Peyer's patch (tissue), 4 donors: Measurements from ENCODE around the gene TMEM9. TPM values are rescaled to one million over a fixed set of nuclear protein-coding genes. Genes with fewer than 3 reads are reported as not detected.

Source experiments
- DNase-seq, 3 donors: peaks; one replicate each; pipeline ENCODE4 v3.0.0-alpha.2; 2017 to 2019
- H3K27ac ChIP-seq, 4 donors: fragments of 200-600 bp; sonication (generic); one replicate each; pipeline ENCODE4 v1.5.1; 2016 to 2019
- H3K27me3 ChIP-seq, 2 donors: fragments of 200-600 bp; sonication (generic); one replicate each; pipeline ENCODE4 v1.5.1; 2019
- H3K36me3 ChIP-seq, 3 donors: fragments of 200-600 bp; sonication (generic); one replicate each; pipeline ENCODE4 v1.5.1; 2016 to 2019
- H3K4me1 ChIP-seq, 4 donors: fragments of 200-600 bp; sonication (generic); one replicate each; pipeline ENCODE4 v1.5.1; 2016 to 2019
- H3K4me3 ChIP-seq, 4 donors: fragments of 200-600 bp; sonication (generic); 1 replicate in 3 of 4; 2 replicates in 1 of 4; pipeline ENCODE4 v1.5.1; 2016 to 2019; ENCODE audit warnings: mild to moderate bottlenecking in 1 of 4
- H3K9me3 ChIP-seq, 4 donors: fragments of 200-600 bp; sonication (generic); one replicate each; pipeline ENCODE4 v1.5.1; 2016 to 2019; ENCODE audit warnings: mild to moderate bottlenecking in 1 of 4
- CTCF ChIP-seq, 6 experiments: fragments of 450-650 bp in 4 of 6; fragments of 200-600 bp in 2 of 6; sonication (generic) in 1 of 6; IDR thresholded peaks; one replicate each; pipeline ENCODE4 v1.5.1; 2017 to 2019; ENCODE audit warnings: antibody characterized with exemption in 6 of 6, mild to moderate bottlenecking in 3 of 6, moderate library complexity in 1 of 6
- POLR2A ChIP-seq, 2 donors: fragments of 450-650 bp; IDR thresholded peaks; one replicate each; pipeline ENCODE4 v1.5.1; 2017; ENCODE audit warnings: antibody characterized with exemption in 2 of 2, mild to moderate bottlenecking in 2 of 2, moderate library complexity in 2 of 2
- total RNA-seq, 4 donors: library from RNA; depleted of rRNA; stranded (reverse); fragments of >200 nt; gene quantifications; one replicate each; pipeline ENCODE4 v1.1.0, GENCODE V29; 2016

Gene TMEM9
- total RNA-seq, 4 donors from 2014 or later = 20.6 to 32.3 (median 27.1) TPM

DNA sequence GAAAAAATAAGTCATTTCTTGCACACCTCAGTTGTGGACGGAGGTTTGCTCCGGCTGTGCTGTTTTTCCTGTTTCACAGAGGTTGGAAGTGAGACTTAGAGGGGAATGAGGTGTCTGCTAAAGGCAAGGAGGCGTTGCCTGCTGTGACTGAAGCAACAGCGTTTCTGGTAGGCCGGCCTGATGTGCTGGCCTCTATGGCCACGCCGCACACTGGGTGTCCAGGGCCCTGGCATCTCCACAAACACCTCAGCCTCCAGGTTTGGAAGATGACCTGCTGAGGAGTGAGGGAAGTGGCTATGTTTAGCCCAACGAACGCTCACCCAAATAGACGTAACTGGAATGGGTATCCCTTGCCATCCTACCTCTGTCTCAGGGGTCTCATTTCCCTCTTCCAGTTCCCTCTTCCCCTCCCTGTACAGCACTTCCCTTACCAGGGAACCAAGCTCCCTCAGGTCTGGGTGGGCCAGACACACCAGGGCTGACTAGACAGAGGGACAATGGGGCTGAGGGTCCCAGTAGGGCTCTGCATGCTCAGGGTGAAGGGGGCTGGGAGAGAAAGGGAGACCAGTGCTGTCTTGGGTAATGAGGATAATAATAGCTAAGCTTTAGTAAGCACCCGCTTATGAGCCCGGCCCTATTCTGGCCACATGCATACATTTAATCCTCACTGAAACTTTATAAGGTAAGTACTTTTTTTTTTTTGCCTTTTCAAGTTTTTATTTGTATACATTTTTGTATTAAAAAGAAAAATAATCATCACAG is 53.9 kb downstream of the TMEM9 start:
- TF ChIP-seq POLR2A (IDR thresholded peaks at IDR 0.05) = no peak
- no peak for TF ChIP-seq CTCF (IDR thresholded peaks at IDR 0.05)
- H3K4me1 ChIP-seq = no peaks in the 10 kb centered on the region
- no peaks in the 10 kb centered on the region for H3K9me3 ChIP-seq
- H3K4me3 ChIP-seq = no peak overlapping the region
- no peaks in the 10 kb centered on the region for H3K36me3 ChIP-seq
- no peak for DNase-seq
- H3K27ac ChIP-seq = no peak overlapping the region
- no peaks in the 10 kb centered on the region for H3K27me3 ChIP-seq

DNA sequence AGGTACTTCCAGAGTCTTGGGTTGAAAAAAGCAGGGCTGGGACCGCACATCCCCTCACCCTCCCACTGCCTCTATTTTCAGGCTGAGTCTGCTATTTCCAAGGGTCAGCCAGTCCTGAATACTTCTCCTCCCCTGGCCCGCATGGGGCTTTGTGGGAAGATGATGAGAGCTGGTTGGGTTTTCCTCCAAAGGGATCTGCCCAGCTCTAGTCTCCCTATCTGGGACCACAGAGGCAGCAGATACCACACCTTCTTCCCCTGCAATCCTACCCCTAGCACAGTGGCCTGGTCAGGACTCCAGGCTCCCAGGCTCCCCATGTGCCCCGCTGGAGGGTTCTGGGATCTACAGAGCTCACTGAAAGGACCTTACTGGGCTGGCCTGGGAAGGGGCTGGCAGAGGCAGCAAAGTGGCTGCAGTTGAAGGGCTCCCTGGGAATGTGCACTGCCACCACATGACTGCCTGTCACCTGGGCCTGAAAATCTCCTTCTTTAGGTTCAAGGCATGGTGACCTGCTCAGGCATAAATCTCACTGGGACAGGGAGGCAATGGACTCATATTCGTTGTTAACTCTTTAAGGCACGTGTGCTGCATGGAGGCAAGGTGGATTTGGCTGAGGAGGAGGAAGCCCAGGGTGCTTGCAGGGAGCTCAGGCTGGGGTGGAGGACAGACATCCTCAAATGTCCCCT is 55.1 kb downstream of the TMEM9 start:
- Histone ChIP-seq H3K9me3 (no peaks in the 10 kb centered on the region), H3K4me3 (no peak overlapping the region), H3K4me1 (no peaks in the 10 kb centered on the region), H3K27ac (no peak overlapping the region), H3K36me3 (no peaks in the 10 kb centered on the region), H3K27me3 (no peaks in the 10 kb centered on the region)
- TF ChIP-seq POLR2A (IDR thresholded peaks at IDR 0.05) = no peak
- TF ChIP-seq CTCF (IDR thresholded peaks at IDR 0.05) = no peak
- no peak for DNase-seq

GRCh38 chr1:201096977-201097856 is 57.1 kb downstream of the TMEM9 start:
- Histone ChIP-seq H3K9me3 (no peaks in the 10 kb centered on the region), H3K36me3 (no peaks in the 10 kb centered on the region), H3K27ac (no peak overlapping the region), H3K27me3 (no peaks in the 10 kb centered on the region), H3K4me3 (no peak overlapping the region), H3K4me1 (no peaks in the 10 kb centered on the region)
- TF ChIP-seq CTCF (IDR thresholded peaks at IDR 0.05) (no peak), POLR2A (IDR thresholded peaks at IDR 0.05) (no peak)
- DNase-seq = no peak

GRCh38 chr1:201096041-201096461 is 58.2 kb downstream of the TMEM9 start:
- Histone ChIP-seq H3K4me3 (no peak overlapping the region), H3K9me3 (no peaks in the 10 kb centered on the region), H3K36me3 (no peaks in the 10 kb centered on the region), H3K27ac (no peak overlapping the region), H3K27me3 (no peaks in the 10 kb centered on the region), H3K4me1 (no peaks in the 10 kb centered on the region)
- DNase-seq = peak in 1 of 3 donors; percentile 4
- no peak for TF ChIP-seq POLR2A (IDR thresholded peaks at IDR 0.05)

DNA sequence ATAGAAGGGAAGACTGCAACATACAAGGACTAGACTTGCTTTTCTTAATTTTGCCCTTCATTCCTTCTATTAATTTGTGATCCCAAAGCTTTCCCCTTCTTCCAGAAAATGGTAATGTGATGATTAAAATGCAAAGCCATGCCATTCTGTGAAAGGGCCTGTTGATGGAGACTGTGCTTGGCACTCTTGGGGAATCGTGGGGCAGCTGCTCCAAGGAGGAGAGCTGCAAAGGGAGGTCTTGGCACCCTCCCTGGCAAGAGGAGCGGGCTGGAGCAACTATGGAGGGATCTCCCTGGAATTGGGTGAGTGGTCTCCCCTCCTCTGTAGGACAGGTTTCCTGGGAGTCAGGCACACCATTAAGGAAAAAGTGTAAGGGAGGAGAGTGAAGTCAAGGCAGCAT is 58.7 kb downstream of the TMEM9 start:
- H3K36me3 ChIP-seq = no peaks in the 10 kb centered on the region
- no peak overlapping the region for H3K4me3 ChIP-seq
- H3K27me3 ChIP-seq = no peaks in the 10 kb centered on the region
- TF ChIP-seq CTCF (IDR thresholded peaks at IDR 0.05) = no peak
- TF ChIP-seq POLR2A (IDR thresholded peaks at IDR 0.05) = no peak
- no peaks in the 10 kb centered on the region for H3K9me3 ChIP-seq
- H3K27ac ChIP-seq = no peak overlapping the region
- H3K4me1 ChIP-seq = no peaks in the 10 kb centered on the region
- DNase-seq = peak in 1 of 3 donors; percentile 2
